ENCODE data around the gene POLR3A. TPM values are rescaled to one million over a fixed set of nuclear protein-coding genes. Genes with fewer than 3 reads are reported as not detected.

The POLR3A gene
- total RNA-seq, 2 donors from 2014 or later, result 20.9 to 22.4 TPM

DNA sequence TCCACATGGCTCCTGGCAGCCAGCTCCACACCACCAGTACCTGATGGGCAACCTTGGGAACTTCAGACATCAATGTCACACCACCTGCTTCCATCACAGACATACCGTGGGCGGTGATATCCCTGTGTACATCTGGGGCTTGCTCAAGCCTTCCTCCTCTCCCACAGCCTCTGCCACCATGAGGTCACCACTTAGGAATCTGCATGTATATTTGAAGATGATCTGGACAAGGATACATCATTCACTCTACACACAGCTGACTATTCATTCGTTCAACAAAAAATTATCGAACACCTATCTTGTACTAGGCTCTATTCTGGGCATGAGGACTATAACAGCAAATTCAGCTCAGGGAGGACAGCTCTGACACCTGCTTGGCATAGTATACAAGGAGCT is 109.6 kb downstream of the POLR3A start:
- H3K36me3 Mint-ChIP-seq (ENCODE audit: insufficient read depth in 2 of 2), result no peaks in the 10 kb centered on the region
- H3K9me3 Mint-ChIP-seq, result no peaks in the 10 kb centered on the region
- no peak overlapping the region for H3K27ac Mint-ChIP-seq
- peaks cover 9% of the 10 kb centered on the region for H3K27me3 Mint-ChIP-seq (ENCODE audit: low read depth)
- DNase-seq (no peak), ATAC-seq (replicated peaks in 1 of 2) (no peak)
- H3K4me3 Mint-ChIP-seq, result no peak overlapping the region
- H3K4me1 Mint-ChIP-seq (ENCODE audit: low read depth), result no peaks in the 10 kb centered on the region

Other genes with a start within 250 kb of the POLR3A start
- gene DLG5, start 102.8 kb downstream of the POLR3A start, total RNA-seq, result 1 to 10 TPM; 3.2 to 6.5 TPM
- gene RPS24, start 4.3 kb upstream of the POLR3A start, total RNA-seq, result 1,000 to 10,000 TPM; 1,385 to 1,724 TPM

All from activated T-cell treated with anti-CD3 and anti-CD28 coated beads, Interleukin-2, amount 50 U/mL, for 72 hours (primary cell).